Vagina (tissue), 2 donors: Measurements from ENCODE around the gene RUVBL2. TPM values are rescaled to one million over a fixed set of nuclear protein-coding genes. Genes with fewer than 3 reads are reported as not detected.

Source experiments
- DNase-seq, 2 donors: peaks; one replicate each; pipeline ENCODE4 v3.0.0-alpha.2; 2017; ENCODE audit errors: extremely low spot score in 2 of 2
- H3K27ac ChIP-seq: fragments of 200-600 bp; sonication (generic); one replicate; pipeline ENCODE4 v1.5.1; 2019
- H3K27me3 ChIP-seq: fragments of 200-600 bp; sonication (generic); one replicate; pipeline ENCODE4 v1.5.1; 2019
- H3K36me3 ChIP-seq, 2 donors: fragments of 200-600 bp; sonication (generic); one replicate each; pipeline ENCODE4 v1.5.1; 2017 to 2019
- H3K4me1 ChIP-seq: fragments of 200-600 bp; sonication (generic); one replicate; pipeline ENCODE4 v1.5.1; 2019
- H3K4me3 ChIP-seq, 2 donors: fragments of 200-600 bp; sonication (generic); 1 replicate in 1 of 2; 2 replicates in 1 of 2; pipeline ENCODE4 v1.5.1; 2016 to 2019
- H3K9me3 ChIP-seq: fragments of 200-600 bp; sonication (generic); one replicate; pipeline ENCODE4 v1.5.1; 2019
- POLR2A ChIP-seq, 2 donors: fragments of 450-650 bp; IDR thresholded peaks; one replicate each; pipeline ENCODE4 v1.6.1; 2017; ENCODE audit warnings: antibody characterized with exemption in 2 of 2, mild to moderate bottlenecking in 2 of 2, moderate library complexity in 2 of 2
- POLR2AphosphoS5 ChIP-seq, 2 donors: sonication (generic); formaldehyde crosslinking; IDR thresholded peaks; one replicate each; pipeline ENCODE4 v1.9.0; 2017; ENCODE audit warnings: antibody characterized with exemption in 2 of 2, mild to moderate bottlenecking in 2 of 2, low read depth in 1 of 2; ENCODE audit not compliant: insufficient read depth in 1 of 2
- intact Hi-C: fragments of 100-400 bp; cut with DNase I; formaldehyde crosslinking; loops from one replicate; pipeline ENCODE4 v1.15.1; 2023
- microRNA-seq: library from miRNA; unstranded; fragments of <30 nt; microRNA quantifications from one replicate; pipeline ENCODE4, GENCODE V29; 2017; ENCODE audit warnings: borderline number of aligned reads, borderline replicate concordance
- small RNA-seq: library from RNA; depleted of rRNA; stranded (forward); fragments of <200 nt; gene quantifications from one replicate; pipeline ENCODE3, GENCODE V24; 2016
- total RNA-seq: library from RNA; depleted of rRNA; stranded (reverse); fragments of >200 nt; gene quantifications from one replicate; pipeline ENCODE4 v1.2.3, GENCODE V29; 2016
- TF ChIP-seq, protein P1 (sequence below), 3 experiments: fragments of 450-650 bp in 2 of 3; fragments of 200-600 bp in 1 of 3; sonication (generic) in 1 of 3; IDR thresholded peaks; one replicate each; pipeline ENCODE4 v1.5.1; 2017 to 2019; ENCODE audit warnings: antibody characterized with exemption in 3 of 3, mild to moderate bottlenecking in 2 of 3, moderate library complexity in 2 of 3

Gene RUVBL2
- total RNA-seq, 1 donor from 2014 or later: 100 TPM

DNA sequence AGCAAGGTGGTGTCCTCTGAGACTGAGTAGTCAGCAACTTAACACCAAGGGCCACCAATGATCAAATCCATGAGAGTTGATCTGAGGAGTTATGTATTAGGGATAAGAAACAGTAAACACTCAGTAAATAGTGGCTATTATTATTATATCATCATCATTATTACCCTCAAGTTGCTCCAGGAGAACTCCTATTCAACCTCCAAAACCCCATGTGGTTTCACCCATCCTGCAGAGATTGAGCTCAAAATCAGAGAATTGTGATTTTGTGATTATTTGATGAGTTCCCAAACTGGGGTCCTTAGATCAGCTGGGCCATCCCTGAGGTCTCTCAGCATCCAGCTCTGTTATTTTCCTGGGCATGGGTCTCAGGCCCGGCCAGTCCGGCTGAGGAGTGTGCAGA is 67.3 kb downstream of the RUVBL2 start:
- no peak overlapping the region for H3K4me3 ChIP-seq
- no peak overlapping the region for H3K27ac ChIP-seq
- peaks cover 6% of the 10 kb centered on the region for H3K27me3 ChIP-seq
- H3K4me1 ChIP-seq: peaks cover 22% of the 10 kb centered on the region
- intact Hi-C loops: no loop called here
- H3K36me3 ChIP-seq: no peaks in the 10 kb centered on the region
- no peak for TF ChIP-seq POLR2A (IDR thresholded peaks at IDR 0.05)
- no peak for TF ChIP-seq POLR2AphosphoS5 (IDR thresholded peaks at IDR 0.05; ENCODE audit: insufficient read depth in 1 of 2, low read depth in 1 of 2)
- TF ChIP-seq, protein P1, sequence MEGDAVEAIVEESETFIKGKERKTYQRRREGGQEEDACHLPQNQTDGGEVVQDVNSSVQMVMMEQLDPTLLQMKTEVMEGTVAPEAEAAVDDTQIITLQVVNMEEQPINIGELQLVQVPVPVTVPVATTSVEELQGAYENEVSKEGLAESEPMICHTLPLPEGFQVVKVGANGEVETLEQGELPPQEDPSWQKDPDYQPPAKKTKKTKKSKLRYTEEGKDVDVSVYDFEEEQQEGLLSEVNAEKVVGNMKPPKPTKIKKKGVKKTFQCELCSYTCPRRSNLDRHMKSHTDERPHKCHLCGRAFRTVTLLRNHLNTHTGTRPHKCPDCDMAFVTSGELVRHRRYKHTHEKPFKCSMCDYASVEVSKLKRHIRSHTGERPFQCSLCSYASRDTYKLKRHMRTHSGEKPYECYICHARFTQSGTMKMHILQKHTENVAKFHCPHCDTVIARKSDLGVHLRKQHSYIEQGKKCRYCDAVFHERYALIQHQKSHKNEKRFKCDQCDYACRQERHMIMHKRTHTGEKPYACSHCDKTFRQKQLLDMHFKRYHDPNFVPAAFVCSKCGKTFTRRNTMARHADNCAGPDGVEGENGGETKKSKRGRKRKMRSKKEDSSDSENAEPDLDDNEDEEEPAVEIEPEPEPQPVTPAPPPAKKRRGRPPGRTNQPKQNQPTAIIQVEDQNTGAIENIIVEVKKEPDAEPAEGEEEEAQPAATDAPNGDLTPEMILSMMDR (IDR thresholded peaks at IDR 0.05): no peak
- no peaks in the 10 kb centered on the region for H3K9me3 ChIP-seq
- DNase-seq: no peak

DNA sequence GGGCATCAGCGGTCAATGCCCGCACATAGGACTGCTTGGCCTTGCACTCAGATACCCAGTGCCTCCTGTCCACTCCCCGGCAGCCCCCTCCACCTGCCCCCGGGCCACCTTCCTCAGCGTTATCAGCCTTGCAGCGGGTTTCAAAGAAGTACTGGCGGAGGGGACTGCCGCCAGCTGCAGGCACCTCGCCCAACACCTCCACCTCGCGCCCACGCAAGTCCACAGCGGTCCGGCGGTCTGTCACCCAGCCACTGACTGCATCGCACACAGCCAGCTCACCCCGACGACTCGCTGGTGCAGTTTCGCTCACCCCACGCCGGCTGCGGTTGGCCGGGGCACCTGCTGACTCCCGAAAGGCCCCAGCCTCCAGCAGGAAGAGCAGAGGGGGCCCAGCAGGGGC is 67.8 kb downstream of the RUVBL2 start:
- DNase-seq: no peak
- Histone ChIP-seq H3K4me3 (no peak overlapping the region), H3K36me3 (no peaks in the 10 kb centered on the region), H3K4me1 (peaks cover 17% of the 10 kb centered on the region), H3K27ac (no peak overlapping the region), H3K9me3 (no peaks in the 10 kb centered on the region), H3K27me3 (peaks cover 6% of the 10 kb centered on the region)
- intact Hi-C loops: no loop called here
- TF ChIP-seq, protein P1 (IDR thresholded peaks at IDR 0.05): no peak
- no peak for TF ChIP-seq POLR2A (IDR thresholded peaks at IDR 0.05)
- no peak for TF ChIP-seq POLR2AphosphoS5 (IDR thresholded peaks at IDR 0.05; ENCODE audit: insufficient read depth in 1 of 2, low read depth in 1 of 2)

DNA sequence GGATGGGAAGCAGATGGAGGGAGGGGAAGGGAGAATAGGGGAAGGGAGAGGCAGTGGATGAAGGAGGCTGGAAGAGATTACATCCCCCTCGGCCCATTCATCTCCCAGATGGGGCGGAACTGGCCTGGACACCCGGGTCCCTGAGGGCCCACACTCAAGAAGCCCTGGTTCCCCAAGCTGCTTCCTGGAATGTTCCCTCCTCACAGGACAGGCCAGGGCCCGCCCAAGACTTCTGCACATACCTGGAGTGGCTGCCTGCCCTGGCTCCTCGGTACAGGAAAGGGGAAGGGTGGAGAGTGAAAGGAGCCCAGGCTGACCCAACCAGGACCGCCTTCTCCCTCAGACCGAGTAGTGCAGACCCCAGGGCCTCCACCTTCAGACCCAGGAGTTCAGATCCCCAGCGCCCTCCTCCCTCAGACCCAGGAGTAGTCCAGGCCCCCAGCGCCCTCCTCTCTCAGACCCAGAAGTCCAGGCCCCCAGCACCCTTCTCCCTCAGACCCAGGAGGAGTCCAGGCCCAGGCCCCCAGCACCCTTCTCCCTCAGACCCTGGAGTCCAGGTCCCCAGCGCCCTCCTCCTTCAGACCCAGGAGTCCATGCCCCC is 70.4 kb downstream of the RUVBL2 start:
- H3K27ac ChIP-seq: peak overlapping the region; percentile 33
- peaks cover 6% of the 10 kb centered on the region for H3K27me3 ChIP-seq
- H3K9me3 ChIP-seq: no peaks in the 10 kb centered on the region
- H3K4me1 ChIP-seq: no peaks in the 10 kb centered on the region
- TF ChIP-seq, protein P1 (IDR thresholded peaks at IDR 0.05): no peak
- intact Hi-C loops: no loop called here
- peak overlapping the region in 1 of 2 donors; percentile 36 for H3K4me3 ChIP-seq
- H3K36me3 ChIP-seq: no peaks in the 10 kb centered on the region
- no peak for DNase-seq

DNA sequence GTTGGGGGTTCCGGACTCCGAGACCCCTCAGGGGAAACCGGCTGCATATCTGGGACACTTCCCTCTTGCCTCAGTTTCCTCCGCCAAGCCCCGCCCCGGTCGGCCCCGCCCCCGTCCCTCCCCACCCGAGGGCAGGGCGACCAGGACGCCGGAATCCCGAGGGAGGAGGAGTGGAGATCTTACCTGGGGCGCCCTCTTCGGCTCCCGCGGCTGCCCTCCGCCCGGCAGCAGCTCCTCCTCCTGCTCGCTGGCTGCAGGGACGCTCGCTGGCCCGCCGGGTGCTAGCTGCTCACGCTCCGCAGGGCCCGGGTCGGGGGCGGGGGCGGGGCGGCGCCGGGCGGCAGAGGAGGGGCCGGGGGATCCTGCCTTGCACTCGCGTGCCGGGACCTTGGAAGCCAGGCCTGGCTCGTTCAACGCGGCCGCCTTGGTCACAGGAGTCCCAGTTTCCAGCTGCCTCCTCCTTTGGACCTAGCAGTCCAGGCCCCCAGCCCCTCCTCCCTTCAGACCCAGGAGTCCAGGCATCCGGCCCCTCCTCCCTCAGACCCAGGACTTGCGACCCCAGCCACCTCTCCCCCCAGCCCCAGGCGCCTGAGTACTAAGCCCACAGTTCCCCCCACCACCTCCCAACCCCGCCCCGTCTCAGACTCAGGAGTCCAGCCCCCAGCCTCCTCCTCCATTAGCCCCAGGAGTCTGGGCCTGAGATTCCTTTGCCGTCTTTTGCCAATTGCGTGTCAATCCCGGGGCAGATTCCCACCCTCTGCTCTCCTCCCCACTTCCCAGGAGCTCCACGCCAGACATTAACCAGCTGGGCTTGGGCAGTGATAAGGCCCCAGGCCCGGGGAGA is 71.3 kb downstream of the RUVBL2 start, which contains the start of gene NTF4:
Gene NTF4, minus strand, starts transcription at position 51 of the 844 bp plus-strand sequence. CDS start 2,821 bp downstream, outside the sequence.
- intact Hi-C loops: no loop called here

More for the DNA sequence above, 71.3 kb downstream of the RUVBL2 start, which contains the start of gene NTF4:
- Histone ChIP-seq H3K4me3 (peak within 1 kb of the TSS; percentile 28 to 36), H3K27me3 (peaks cover 6% of the 10 kb centered on the region), H3K4me1 (no peaks in the 10 kb centered on the region), H3K36me3 (no peaks in the 10 kb centered on the region), H3K27ac (peak within 1 kb of the TSS; percentile 33), H3K9me3 (no peaks in the 10 kb centered on the region)
- DNase-seq: no peak
- TF ChIP-seq, protein P1 (IDR thresholded peaks at IDR 0.05): no peak
- TF ChIP-seq POLR2AphosphoS5 (IDR thresholded peaks at IDR 0.05; ENCODE audit: insufficient read depth in 1 of 2, low read depth in 1 of 2) (no peak), POLR2A (IDR thresholded peaks at IDR 0.05) (no peak)

Small RNA genes within 50 kb of the gene (microRNA-seq; reads per million reads assigned to microRNA genes)
- not detected for gene MIR6798

Small RNA genes within 50 kb of the gene (small RNA-seq; reads per million reads assigned to genes)
- gene MIR6798: not detected

Other genes with a start within 250 kb of the RUVBL2 start
- 2.2 TPM for gene IZUMO1, start 247.0 kb upstream of the RUVBL2 start, total RNA-seq
- gene FUT1, start 241.2 kb upstream of the RUVBL2 start, total RNA-seq: 6.4 TPM
- not detected for gene FGF21, start 238.4 kb upstream of the RUVBL2 start, total RNA-seq
- gene BCAT2, start 182.9 kb upstream of the RUVBL2 start, total RNA-seq: 41.5 TPM
- 19.2 TPM for gene HSD17B14, start 157.4 kb upstream of the RUVBL2 start, total RNA-seq
- 37.1 TPM for gene PLEKHA4, start 125.3 kb upstream of the RUVBL2 start, total RNA-seq
- 52.1 TPM for gene PPP1R15A, start 121.5 kb upstream of the RUVBL2 start, total RNA-seq
- gene TULP2, start 95.1 kb upstream of the RUVBL2 start, total RNA-seq: not detected
- 151 TPM for gene NUCB1, start 93.6 kb upstream of the RUVBL2 start, total RNA-seq
- gene DHDH, start 60.2 kb upstream of the RUVBL2 start, total RNA-seq: not detected
- gene BAX, start 39.0 kb upstream of the RUVBL2 start, total RNA-seq: 52.3 TPM
- gene FTL, start 28.6 kb upstream of the RUVBL2 start, total RNA-seq: 4,380 TPM
- gene GYS1, start 578 bp upstream of the RUVBL2 start, total RNA-seq: 32.2 TPM
- gene LHB, start 23.2 kb downstream of the RUVBL2 start, total RNA-seq: not detected
- not detected for gene CGB3, start 30.4 kb downstream of the RUVBL2 start, total RNA-seq
- gene CGB2, start 38.0 kb downstream of the RUVBL2 start, total RNA-seq: not detected
- not detected for gene CGB1, start 43.0 kb downstream of the RUVBL2 start, total RNA-seq
- gene CGB5, start 50.0 kb downstream of the RUVBL2 start, total RNA-seq: not detected
- gene CGB8, start 55.2 kb downstream of the RUVBL2 start, total RNA-seq: not detected
- 0.98 TPM for gene CGB7, start 63.9 kb downstream of the RUVBL2 start, total RNA-seq
- 6.1 TPM for gene NTF4, start 70.9 kb downstream of the RUVBL2 start, total RNA-seq
- not detected for gene KCNA7, start 78.8 kb downstream of the RUVBL2 start, total RNA-seq
- gene SNRNP70, start 91.6 kb downstream of the RUVBL2 start, total RNA-seq: 380 TPM
- 23.8 TPM for gene LIN7B, start 120.5 kb downstream of the RUVBL2 start, total RNA-seq
- not detected for gene C19orf73, start 125.3 kb downstream of the RUVBL2 start, total RNA-seq
- 4.7 TPM for gene PPFIA3, start 125.7 kb downstream of the RUVBL2 start, total RNA-seq
- 0.25 TPM for gene HRC, start 161.5 kb downstream of the RUVBL2 start, total RNA-seq
- gene TRPM4, start 163.9 kb downstream of the RUVBL2 start, total RNA-seq: 22.8 TPM